ENCODE measurements around the gene SYNJ1. TPM values are rescaled to one million over a fixed set of nuclear protein-coding genes. Genes with fewer than 3 reads are reported as not detected.

SYNJ1 gene
- total RNA-seq, 1 donor from 2014 or later = 36.8 TPM

- peaks cover 13% of the 10 kb centered on the region for H3K9me3 Mint-ChIP-seq (ENCODE audit: unreplicated experiment)
- H3K27ac Mint-ChIP-seq (ENCODE audit: unreplicated experiment) = peak overlapping the region; percentile 99
- no peaks in the 10 kb centered on the region for H3K36me3 Mint-ChIP-seq (ENCODE audit: unreplicated experiment)
- TF ChIP-seq, protein P1, sequence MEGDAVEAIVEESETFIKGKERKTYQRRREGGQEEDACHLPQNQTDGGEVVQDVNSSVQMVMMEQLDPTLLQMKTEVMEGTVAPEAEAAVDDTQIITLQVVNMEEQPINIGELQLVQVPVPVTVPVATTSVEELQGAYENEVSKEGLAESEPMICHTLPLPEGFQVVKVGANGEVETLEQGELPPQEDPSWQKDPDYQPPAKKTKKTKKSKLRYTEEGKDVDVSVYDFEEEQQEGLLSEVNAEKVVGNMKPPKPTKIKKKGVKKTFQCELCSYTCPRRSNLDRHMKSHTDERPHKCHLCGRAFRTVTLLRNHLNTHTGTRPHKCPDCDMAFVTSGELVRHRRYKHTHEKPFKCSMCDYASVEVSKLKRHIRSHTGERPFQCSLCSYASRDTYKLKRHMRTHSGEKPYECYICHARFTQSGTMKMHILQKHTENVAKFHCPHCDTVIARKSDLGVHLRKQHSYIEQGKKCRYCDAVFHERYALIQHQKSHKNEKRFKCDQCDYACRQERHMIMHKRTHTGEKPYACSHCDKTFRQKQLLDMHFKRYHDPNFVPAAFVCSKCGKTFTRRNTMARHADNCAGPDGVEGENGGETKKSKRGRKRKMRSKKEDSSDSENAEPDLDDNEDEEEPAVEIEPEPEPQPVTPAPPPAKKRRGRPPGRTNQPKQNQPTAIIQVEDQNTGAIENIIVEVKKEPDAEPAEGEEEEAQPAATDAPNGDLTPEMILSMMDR (IDR thresholded peaks at IDR 0.05; ENCODE audit: partially characterized antibody, unreplicated experiment) = no peak
- peaks cover 10% of the 10 kb centered on the region for H3K4me1 Mint-ChIP-seq (ENCODE audit: low read depth, unreplicated experiment)
- H3K27me3 Mint-ChIP-seq (ENCODE audit: unreplicated experiment) = peaks cover 5% of the 10 kb centered on the region
- H3K4me3 Mint-ChIP-seq (ENCODE audit: unreplicated experiment) = peak overlapping the region; percentile 92
- DNase-seq = peak; percentile 38
Observed at GRCh38 chr21:32728456-32728839, 635 bp upstream of the SYNJ1 start.

- peak; percentile 17 for DNase-seq
- Mint-ChIP-seq H3K4me3 (ENCODE audit: unreplicated experiment) (peak overlapping the region; percentile 92), H3K4me1 (ENCODE audit: low read depth, unreplicated experiment) (peaks cover 10% of the 10 kb centered on the region), H3K27ac (ENCODE audit: unreplicated experiment) (peak overlapping the region; percentile 80), H3K36me3 (ENCODE audit: unreplicated experiment) (no peaks in the 10 kb centered on the region), H3K27me3 (ENCODE audit: unreplicated experiment) (peaks cover 5% of the 10 kb centered on the region), H3K9me3 (ENCODE audit: unreplicated experiment) (peaks cover 13% of the 10 kb centered on the region)
- TF ChIP-seq, protein P1 (IDR thresholded peaks at IDR 0.05; ENCODE audit: partially characterized antibody, unreplicated experiment) = no peak
Observed at GRCh38 chr21:32726839-32727686, 750 bp downstream of the SYNJ1 start.

DNA sequence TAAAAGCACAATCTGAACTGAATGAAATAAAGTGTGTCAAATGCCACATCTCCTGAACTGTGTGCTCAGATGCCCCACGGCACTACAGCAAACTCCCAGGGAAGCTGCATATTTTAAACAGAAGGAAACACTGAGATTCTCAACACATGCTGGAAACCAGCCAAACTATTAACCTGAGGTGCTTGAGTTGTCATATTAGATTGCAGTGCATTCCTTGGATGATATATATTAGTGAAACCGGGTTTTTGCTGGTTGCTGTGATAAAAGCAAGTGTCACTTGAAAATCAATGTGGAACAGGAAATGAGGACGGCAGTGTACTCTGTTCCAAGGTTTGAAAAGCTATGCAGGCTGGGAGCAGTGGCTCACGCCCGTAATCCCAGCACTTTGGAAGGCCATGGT lies 8.7 kb downstream of the SYNJ1 start:
- TF ChIP-seq, protein P1 (IDR thresholded peaks at IDR 0.05; ENCODE audit: partially characterized antibody, unreplicated experiment) = no peak
- H3K4me1 Mint-ChIP-seq (ENCODE audit: low read depth, unreplicated experiment) = no peaks in the 10 kb centered on the region
- H3K27ac Mint-ChIP-seq (ENCODE audit: unreplicated experiment) = no peak overlapping the region
- H3K27me3 Mint-ChIP-seq (ENCODE audit: unreplicated experiment) = no peaks in the 10 kb centered on the region
- H3K36me3 Mint-ChIP-seq (ENCODE audit: unreplicated experiment) = no peaks in the 10 kb centered on the region
- H3K4me3 Mint-ChIP-seq (ENCODE audit: unreplicated experiment) = no peak overlapping the region
- DNase-seq = no peak
- no peaks in the 10 kb centered on the region for H3K9me3 Mint-ChIP-seq (ENCODE audit: unreplicated experiment)

- no peaks in the 10 kb centered on the region for H3K36me3 Mint-ChIP-seq (ENCODE audit: unreplicated experiment)
- no peaks in the 10 kb centered on the region for H3K4me1 Mint-ChIP-seq (ENCODE audit: low read depth, unreplicated experiment)
- no peaks in the 10 kb centered on the region for H3K9me3 Mint-ChIP-seq (ENCODE audit: unreplicated experiment)
- H3K4me3 Mint-ChIP-seq (ENCODE audit: unreplicated experiment) = no peak overlapping the region
- TF ChIP-seq, protein P1 (IDR thresholded peaks at IDR 0.05; ENCODE audit: partially characterized antibody, unreplicated experiment) = no peak
- DNase-seq = no peak
- no peaks in the 10 kb centered on the region for H3K27me3 Mint-ChIP-seq (ENCODE audit: unreplicated experiment)
- H3K27ac Mint-ChIP-seq (ENCODE audit: unreplicated experiment) = no peak overlapping the region
Observed at GRCh38 chr21:32717851-32718316, 9.9 kb downstream of the SYNJ1 start.

GRCh38 chr21:32716486-32716885 lies 11.3 kb downstream of the SYNJ1 start:
- DNase-seq = no peak

More at GRCh38 chr21:32716486-32716885, 11.3 kb downstream of the SYNJ1 start:
- Mint-ChIP-seq H3K36me3 (ENCODE audit: unreplicated experiment) (no peaks in the 10 kb centered on the region), H3K27me3 (ENCODE audit: unreplicated experiment) (no peaks in the 10 kb centered on the region), H3K4me1 (ENCODE audit: low read depth, unreplicated experiment) (no peaks in the 10 kb centered on the region), H3K4me3 (ENCODE audit: unreplicated experiment) (no peak overlapping the region), H3K27ac (ENCODE audit: unreplicated experiment) (no peak overlapping the region), H3K9me3 (ENCODE audit: unreplicated experiment) (no peaks in the 10 kb centered on the region)
- TF ChIP-seq, protein P1 (IDR thresholded peaks at IDR 0.05; ENCODE audit: partially characterized antibody, unreplicated experiment) = no peak

All from glutamatergic neuron (in vitro differentiated cells).